Memory B cell (primary cell): ENCODE data around the gene KCNG2.
A peak's percentile ranks its signal among the peaks of the same experiment; 100 is the strongest.

Experiments
- ATAC-seq: fragments of 150-1000 bp; cut with Tn5 transposase; 2 replicates; pipeline ENCODE4 v1.10.0; 2021; ENCODE audit warnings: low read depth, mild to moderate bottlenecking, moderate library complexity
- DNase-seq, 2 donors: peaks; one replicate each; pipeline ENCODE4 v3.0.0; 2022; ENCODE audit warnings: low spot score in 2 of 2
- H3K27ac Mint-ChIP-seq: one replicate; pipeline ENCODE4 v1.8.0; 2022; ENCODE audit warnings: mild to moderate bottlenecking, moderate library complexity, mixed read lengths
- H3K27me3 Mint-ChIP-seq: one replicate; pipeline ENCODE4 v1.8.0; 2022; ENCODE audit warnings: mixed read lengths
- H3K36me3 Mint-ChIP-seq: one replicate; pipeline ENCODE4 v1.8.0; 2022; ENCODE audit warnings: mild to moderate bottlenecking, mixed read lengths
- H3K4me1 Mint-ChIP-seq: one replicate; pipeline ENCODE4 v1.8.0; 2022; ENCODE audit warnings: mixed read lengths
- H3K4me3 Mint-ChIP-seq: one replicate; pipeline ENCODE4 v1.8.0; 2022; ENCODE audit warnings: mild to moderate bottlenecking, moderate library complexity, mixed read lengths
- H3K9me3 Mint-ChIP-seq: one replicate; pipeline ENCODE4 v1.8.0; 2022; ENCODE audit warnings: mixed read lengths

Gene KCNG2

GRCh38 chr18:79819968-79820351 lies 22.2 kb downstream of the KCNG2 start:
- peaks cover 19% of the 10 kb centered on the region for H3K4me1 Mint-ChIP-seq
- no peaks in the 10 kb centered on the region for H3K27me3 Mint-ChIP-seq
- DNase-seq (peak in 1 of 2 donors; percentile 64), ATAC-seq (peak; percentile 98)
- H3K9me3 Mint-ChIP-seq, result no peaks in the 10 kb centered on the region
- H3K4me3 Mint-ChIP-seq, result peak overlapping the region; percentile 73
- no peaks in the 10 kb centered on the region for H3K36me3 Mint-ChIP-seq
- H3K27ac Mint-ChIP-seq, result no peak overlapping the region

GRCh38 chr18:79823120-79823519 lies 25.4 kb downstream of the KCNG2 start:
- no peak overlapping the region for H3K27ac Mint-ChIP-seq
- H3K4me3 Mint-ChIP-seq, result no peak overlapping the region
- H3K36me3 Mint-ChIP-seq, result no peaks in the 10 kb centered on the region
- DNase-seq (no peak), ATAC-seq (no peak)
- H3K9me3 Mint-ChIP-seq, result no peaks in the 10 kb centered on the region
- H3K27me3 Mint-ChIP-seq, result no peaks in the 10 kb centered on the region
- peaks cover 27% of the 10 kb centered on the region for H3K4me1 Mint-ChIP-seq

- no peaks in the 10 kb centered on the region for H3K27me3 Mint-ChIP-seq
- ATAC-seq (no peak), DNase-seq (no peak)
- no peaks in the 10 kb centered on the region for H3K9me3 Mint-ChIP-seq
- H3K27ac Mint-ChIP-seq, result peak overlapping the region; percentile 58
- peaks cover 12% of the 10 kb centered on the region for H3K4me1 Mint-ChIP-seq
- H3K4me3 Mint-ChIP-seq, result peak overlapping the region; percentile 74
- H3K36me3 Mint-ChIP-seq, result no peaks in the 10 kb centered on the region
These were observed 28.2 kb downstream of the KCNG2 start for GRCh38 chr18:79825913-79826312.

GRCh38 chr18:79826966-79827365 lies 29.2 kb downstream of the KCNG2 start:
- H3K27me3 Mint-ChIP-seq, result peaks cover under 1% of the 10 kb centered on the region
- ATAC-seq (peak; percentile 92), DNase-seq (peak; percentile 54 to 59)

GRCh38 chr18:79828258-79828657 lies 30.5 kb downstream of the KCNG2 start:
- Mint-ChIP-seq H3K4me3 (no peak overlapping the region), H3K36me3 (no peaks in the 10 kb centered on the region), H3K27me3 (peaks cover 5% of the 10 kb centered on the region), H3K4me1 (peaks cover 14% of the 10 kb centered on the region), H3K27ac (no peak overlapping the region), H3K9me3 (no peaks in the 10 kb centered on the region)
- no peak for DNase-seq
- ATAC-seq, result no peak

More at GRCh38 chr18:79826966-79827365, 29.2 kb downstream of the KCNG2 start:
- no peaks in the 10 kb centered on the region for H3K36me3 Mint-ChIP-seq
- H3K9me3 Mint-ChIP-seq, result no peaks in the 10 kb centered on the region
- peaks cover 11% of the 10 kb centered on the region for H3K4me1 Mint-ChIP-seq
- peak overlapping the region; percentile 37 for H3K4me3 Mint-ChIP-seq
- no peak overlapping the region for H3K27ac Mint-ChIP-seq

- no peak overlapping the region for H3K4me3 Mint-ChIP-seq
- no peaks in the 10 kb centered on the region for H3K9me3 Mint-ChIP-seq
- H3K27me3 Mint-ChIP-seq, result peaks cover 10% of the 10 kb centered on the region
- ATAC-seq (no peak), DNase-seq (no peak)
- H3K36me3 Mint-ChIP-seq, result no peaks in the 10 kb centered on the region
- no peak overlapping the region for H3K27ac Mint-ChIP-seq
- peaks cover 14% of the 10 kb centered on the region for H3K4me1 Mint-ChIP-seq
These were observed 31.6 kb downstream of the KCNG2 start for GRCh38 chr18:79829136-79829854.

GRCh38 chr18:79832169-79832568 lies 34.4 kb downstream of the KCNG2 start:
- Mint-ChIP-seq H3K4me1 (peaks cover 5% of the 10 kb centered on the region), H3K9me3 (peaks cover 6% of the 10 kb centered on the region), H3K4me3 (no peak overlapping the region), H3K27ac (peak overlapping the region; percentile 19), H3K27me3 (peaks cover 13% of the 10 kb centered on the region), H3K36me3 (peaks cover 3% of the 10 kb centered on the region)
- no peak for ATAC-seq
- no peak for DNase-seq

GRCh38 chr18:79834834-79835233 lies 37.1 kb downstream of the KCNG2 start:
- Mint-ChIP-seq H3K27ac (no peak overlapping the region), H3K36me3 (peaks cover 5% of the 10 kb centered on the region), H3K4me3 (no peak overlapping the region), H3K4me1 (peaks cover 4% of the 10 kb centered on the region), H3K9me3 (peaks cover 6% of the 10 kb centered on the region), H3K27me3 (peaks cover 13% of the 10 kb centered on the region)
- DNase-seq, result no peak
- no peak for ATAC-seq

- Mint-ChIP-seq H3K4me1 (peaks cover 3% of the 10 kb centered on the region), H3K27ac (no peak overlapping the region), H3K36me3 (peaks cover 12% of the 10 kb centered on the region), H3K27me3 (no peaks in the 10 kb centered on the region), H3K9me3 (peaks cover 12% of the 10 kb centered on the region), H3K4me3 (no peak overlapping the region)
- ATAC-seq, result no peak
- DNase-seq, result no peak
These were observed 44.2 kb downstream of the KCNG2 start for GRCh38 chr18:79841936-79842335.

GRCh38 chr18:79844999-79845563 lies 47.3 kb downstream of the KCNG2 start:
- Mint-ChIP-seq H3K36me3 (peaks cover 9% of the 10 kb centered on the region), H3K27ac (no peak overlapping the region), H3K27me3 (no peaks in the 10 kb centered on the region), H3K4me1 (peaks cover 3% of the 10 kb centered on the region), H3K4me3 (no peak overlapping the region), H3K9me3 (peaks cover 12% of the 10 kb centered on the region)
- DNase-seq (no peak), ATAC-seq (no peak)

GRCh38 chr18:79846936-79847557 lies 49.3 kb downstream of the KCNG2 start:
- no peak for DNase-seq
- H3K4me3 Mint-ChIP-seq, result no peak overlapping the region
- ATAC-seq, result no peak
- peaks cover 7% of the 10 kb centered on the region for H3K36me3 Mint-ChIP-seq
- H3K27me3 Mint-ChIP-seq, result no peaks in the 10 kb centered on the region
- H3K9me3 Mint-ChIP-seq, result peaks cover 9% of the 10 kb centered on the region
- H3K4me1 Mint-ChIP-seq, result peaks cover 3% of the 10 kb centered on the region
- no peak overlapping the region for H3K27ac Mint-ChIP-seq

- Mint-ChIP-seq H3K27me3 (no peaks in the 10 kb centered on the region), H3K4me3 (no peak overlapping the region), H3K36me3 (peaks cover 1% of the 10 kb centered on the region), H3K9me3 (peaks cover 4% of the 10 kb centered on the region), H3K27ac (no peak overlapping the region), H3K4me1 (peaks cover 3% of the 10 kb centered on the region)
- ATAC-seq (no peak), DNase-seq (no peak)
These were observed 50.0 kb downstream of the KCNG2 start for GRCh38 chr18:79847606-79848293.

- no peak for ATAC-seq
- H3K4me1 Mint-ChIP-seq, result peaks cover 3% of the 10 kb centered on the region
- H3K36me3 Mint-ChIP-seq, result no peaks in the 10 kb centered on the region
- DNase-seq, result no peak
- H3K4me3 Mint-ChIP-seq, result no peak overlapping the region
- H3K27ac Mint-ChIP-seq, result no peak overlapping the region
- H3K9me3 Mint-ChIP-seq, result peaks cover 2% of the 10 kb centered on the region
- no peaks in the 10 kb centered on the region for H3K27me3 Mint-ChIP-seq
These were observed 50.5 kb downstream of the KCNG2 start for GRCh38 chr18:79848294-79848578.

GRCh38 chr18:79848579-79849327 lies 51.0 kb downstream of the KCNG2 start:
- no peaks in the 10 kb centered on the region for H3K36me3 Mint-ChIP-seq
- DNase-seq, result no peak
- H3K9me3 Mint-ChIP-seq, result peaks cover 2% of the 10 kb centered on the region
- H3K4me3 Mint-ChIP-seq, result no peak overlapping the region
- peaks cover 3% of the 10 kb centered on the region for H3K4me1 Mint-ChIP-seq
- ATAC-seq, result no peak
- no peak overlapping the region for H3K27ac Mint-ChIP-seq
- no peaks in the 10 kb centered on the region for H3K27me3 Mint-ChIP-seq
